Measurements from ENCODE around the gene EXOSC6. TPM values are rescaled to one million over a fixed set of nuclear protein-coding genes. Genes with fewer than 3 reads are reported as not detected.
"Not testable (repeated sequence)": the region's sequence is repeated elsewhere in the genome, so short reads cannot be mapped to it uniquely, and the experiment has no call there.

EXOSC6 gene
- total RNA-seq, 2 experiments from 2014 or later: 28.8 to 29.4 TPM

- ATAC-seq (ENCODE audit: low read depth); H3K9me3 Mint-ChIP-seq; H3K27ac Mint-ChIP-seq; H3K4me3 Mint-ChIP-seq; DNase-seq; H3K4me1 Mint-ChIP-seq; H3K27me3 Mint-ChIP-seq; POLR2A ChIA-PET: not testable (repeated sequence)
- peaks cover 17% of the 10 kb centered on the region for H3K36me3 Mint-ChIP-seq
Observed at GRCh38 chr16:70204010-70204409, 47.7 kb downstream of the EXOSC6 start.

GRCh38 chr16:70203508-70203907 is 48.2 kb downstream of the EXOSC6 start:
- H3K27me3 Mint-ChIP-seq; H3K9me3 Mint-ChIP-seq; DNase-seq; H3K4me1 Mint-ChIP-seq; H3K27ac Mint-ChIP-seq; ATAC-seq (ENCODE audit: low read depth); H3K4me3 Mint-ChIP-seq; POLR2A ChIA-PET: not testable (repeated sequence)
- H3K36me3 Mint-ChIP-seq: peaks cover 17% of the 10 kb centered on the region

DNA sequence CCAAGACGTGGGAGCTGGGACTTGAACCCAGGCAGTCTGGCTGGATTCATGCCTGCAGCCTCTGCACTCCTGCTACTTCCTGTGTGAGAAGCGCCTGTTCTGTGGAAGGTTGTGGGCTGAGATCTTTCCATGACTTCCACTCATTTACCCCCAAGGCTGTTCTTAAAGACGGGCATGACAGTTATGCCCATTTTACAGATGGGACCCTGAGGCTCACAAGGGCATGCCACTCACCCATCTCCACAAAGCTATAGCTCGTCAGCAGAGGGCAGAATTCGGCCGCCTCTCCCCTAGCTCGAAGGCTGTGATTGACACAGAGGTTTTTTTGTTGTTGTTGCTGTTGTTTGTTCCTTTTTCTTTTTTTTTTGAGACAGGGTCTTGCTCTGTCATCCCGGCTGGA is 51.7 kb downstream of the EXOSC6 start:
- POLR2A ChIA-PET; DNase-seq; H3K4me1 Mint-ChIP-seq; H3K27ac Mint-ChIP-seq; H3K9me3 Mint-ChIP-seq; H3K27me3 Mint-ChIP-seq; H3K4me3 Mint-ChIP-seq; ATAC-seq (ENCODE audit: low read depth); H3K36me3 Mint-ChIP-seq: not testable (repeated sequence)

DNA sequence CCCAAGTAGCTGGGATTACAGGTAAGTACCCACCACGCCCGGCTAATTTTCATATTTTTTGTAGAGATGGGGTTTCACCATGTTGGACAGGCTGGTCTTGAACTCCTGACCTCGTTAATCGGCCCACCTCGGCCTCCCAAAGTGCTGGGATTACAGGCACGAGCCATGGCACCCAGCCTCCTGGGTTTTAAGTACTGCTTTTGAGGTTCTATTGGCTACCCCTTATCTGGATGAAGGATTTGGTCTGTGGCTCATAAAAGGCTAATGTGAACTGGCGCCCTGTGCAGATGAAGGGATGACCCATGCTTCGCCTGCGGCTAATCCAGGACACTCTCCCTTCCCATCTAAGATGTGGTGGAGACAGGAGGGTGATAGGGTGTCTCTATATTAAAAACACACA is 52.6 kb downstream of the EXOSC6 start:
- H3K9me3 Mint-ChIP-seq; POLR2A ChIA-PET; ATAC-seq (ENCODE audit: low read depth): not testable (repeated sequence)

DNA sequence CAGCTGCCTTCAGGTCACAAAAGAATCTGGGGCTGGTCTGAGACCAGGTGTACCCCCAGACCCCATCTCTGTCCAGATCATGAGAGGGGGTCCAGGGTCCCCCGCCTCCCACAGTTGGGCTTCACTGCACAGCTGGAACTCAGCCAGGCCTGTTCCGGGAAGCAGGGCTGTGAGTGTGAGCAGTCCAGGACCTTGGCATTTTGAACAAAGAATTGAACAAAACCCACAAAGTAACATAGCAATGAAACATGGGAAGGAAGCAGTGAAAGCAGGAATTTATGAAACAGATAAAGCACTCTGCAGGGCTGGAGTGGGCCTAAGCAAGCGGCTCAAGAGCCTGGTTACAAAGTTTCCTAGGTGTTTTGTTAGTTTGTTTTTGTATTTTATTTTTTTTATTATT is 53.1 kb downstream of the EXOSC6 start:
- DNase-seq; H3K9me3 Mint-ChIP-seq; POLR2A ChIA-PET; H3K36me3 Mint-ChIP-seq; H3K27me3 Mint-ChIP-seq; H3K4me1 Mint-ChIP-seq; H3K27ac Mint-ChIP-seq; H3K4me3 Mint-ChIP-seq; ATAC-seq (ENCODE audit: low read depth): not testable (repeated sequence)

More for the DNA sequence above, 52.6 kb downstream of the EXOSC6 start:
- H3K27ac Mint-ChIP-seq, H3K4me3 Mint-ChIP-seq, DNase-seq, H3K4me1 Mint-ChIP-seq, H3K36me3 Mint-ChIP-seq, H3K27me3 Mint-ChIP-seq: not testable (repeated sequence)

GRCh38 chr16:70198230-70198629 is 53.5 kb downstream of the EXOSC6 start:
- H3K27me3 Mint-ChIP-seq; H3K4me3 Mint-ChIP-seq; H3K27ac Mint-ChIP-seq; ATAC-seq (ENCODE audit: low read depth); H3K36me3 Mint-ChIP-seq; DNase-seq; H3K4me1 Mint-ChIP-seq; H3K9me3 Mint-ChIP-seq; POLR2A ChIA-PET: not testable (repeated sequence)

GRCh38 chr16:70197611-70198010 is 54.1 kb downstream of the EXOSC6 start:
- POLR2A ChIA-PET, H3K36me3 Mint-ChIP-seq, H3K27ac Mint-ChIP-seq, DNase-seq, H3K4me1 Mint-ChIP-seq, H3K4me3 Mint-ChIP-seq, H3K27me3 Mint-ChIP-seq, H3K9me3 Mint-ChIP-seq: not testable (repeated sequence)
- peak; percentile 42 for ATAC-seq (ENCODE audit: low read depth)

Other genes starting within 250 kb of the EXOSC6 start
- 10 to 100 TPM; 22.7 to 26.1 TPM for gene PDPR, start 137.6 kb downstream of the EXOSC6 start, total RNA-seq
- gene CLEC18C, start 78.2 kb downstream of the EXOSC6 start, total RNA-seq: 1 to 10 TPM in 1 of 2 experiments, under 1 TPM in 1; 0.67 to 1.1 TPM
- gene AARS1, start 37.6 kb upstream of the EXOSC6 start, total RNA-seq: 100 to 1,000 TPM; 121 to 122 TPM
- 10 to 100 TPM; 29.8 to 32.3 TPM for gene DDX19B, start 47.2 kb upstream of the EXOSC6 start, total RNA-seq
- gene DDX19A, start 95.0 kb upstream of the EXOSC6 start, total RNA-seq: 10 to 100 TPM; 35.5 to 40.4 TPM
- gene ST3GAL2, start 187.2 kb upstream of the EXOSC6 start, total RNA-seq: 10 to 100 TPM; 31.9 to 38.6 TPM
- gene FCSK, start 202.7 kb upstream of the EXOSC6 start, total RNA-seq: 10 to 100 TPM; 24.3 to 26.0 TPM